NCI-H82 (cell line): ENCODE results near the gene TMEM218.
"Not testable (repeated sequence)": the region's sequence is repeated elsewhere in the genome, so short reads cannot be mapped to it uniquely, and the experiment has no call there.

ENCODE experiments used
- DNase-seq: peaks from one replicate; lab custom pipeline; 2025; lab: John Stamatoyannopoulos, UW

The TMEM218 gene

DNA sequence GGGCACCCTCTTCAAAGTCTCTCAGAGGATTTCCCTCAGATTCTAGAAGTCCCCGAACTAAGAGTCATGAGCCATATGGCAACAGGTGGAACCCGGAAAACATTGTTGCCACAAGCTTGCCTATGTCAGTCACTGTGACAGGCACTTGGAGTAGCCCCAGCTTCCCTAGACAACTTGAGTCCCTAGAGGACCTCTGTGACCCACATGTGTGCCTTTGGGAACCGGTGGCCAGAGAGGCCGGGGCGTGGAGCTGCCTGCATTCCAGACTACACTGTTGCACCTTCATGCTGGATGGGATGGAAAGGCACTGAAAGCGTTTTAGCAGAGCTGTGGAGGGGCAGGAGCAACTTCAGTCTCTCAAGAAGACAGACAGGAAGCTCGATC, 36.2 kb downstream of the TMEM218 start:
- no peak for DNase-seq

DNA sequence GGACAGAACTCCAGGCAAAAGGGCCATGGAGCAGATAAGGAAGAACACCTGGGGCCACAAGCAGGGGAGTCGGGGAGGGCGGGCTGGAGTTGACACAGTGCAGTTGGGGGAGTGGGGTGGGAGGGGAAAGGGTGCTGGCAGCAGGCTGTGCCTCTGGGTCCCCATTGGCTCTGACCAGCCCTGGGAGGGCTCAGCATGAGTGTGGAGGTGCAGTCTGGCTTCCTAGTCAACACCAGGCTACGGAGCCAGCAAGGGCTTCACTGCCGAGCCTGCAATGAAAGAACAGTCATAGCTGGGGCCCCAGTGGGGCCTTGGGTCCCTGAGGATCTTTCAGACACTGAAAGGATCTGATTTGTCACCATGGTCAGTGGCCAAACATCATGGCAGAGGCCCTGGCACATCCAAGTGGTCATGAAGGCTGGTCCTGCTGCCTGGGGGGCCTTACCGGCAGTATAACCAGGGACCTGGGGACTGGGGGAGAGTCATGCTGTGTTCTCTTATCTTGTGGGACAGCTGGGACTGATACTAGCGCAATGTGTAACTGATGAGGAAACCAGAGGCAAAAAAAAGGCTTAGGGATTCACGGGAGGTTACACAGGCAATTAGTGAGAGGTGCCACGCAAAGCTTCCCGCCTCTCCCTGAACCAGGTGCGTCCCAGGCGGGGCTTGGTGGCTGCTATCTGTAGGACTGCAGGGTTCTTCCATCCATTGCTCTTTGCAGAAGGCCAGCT, 36.8 kb downstream of the TMEM218 start:
- no peak for DNase-seq

DNA sequence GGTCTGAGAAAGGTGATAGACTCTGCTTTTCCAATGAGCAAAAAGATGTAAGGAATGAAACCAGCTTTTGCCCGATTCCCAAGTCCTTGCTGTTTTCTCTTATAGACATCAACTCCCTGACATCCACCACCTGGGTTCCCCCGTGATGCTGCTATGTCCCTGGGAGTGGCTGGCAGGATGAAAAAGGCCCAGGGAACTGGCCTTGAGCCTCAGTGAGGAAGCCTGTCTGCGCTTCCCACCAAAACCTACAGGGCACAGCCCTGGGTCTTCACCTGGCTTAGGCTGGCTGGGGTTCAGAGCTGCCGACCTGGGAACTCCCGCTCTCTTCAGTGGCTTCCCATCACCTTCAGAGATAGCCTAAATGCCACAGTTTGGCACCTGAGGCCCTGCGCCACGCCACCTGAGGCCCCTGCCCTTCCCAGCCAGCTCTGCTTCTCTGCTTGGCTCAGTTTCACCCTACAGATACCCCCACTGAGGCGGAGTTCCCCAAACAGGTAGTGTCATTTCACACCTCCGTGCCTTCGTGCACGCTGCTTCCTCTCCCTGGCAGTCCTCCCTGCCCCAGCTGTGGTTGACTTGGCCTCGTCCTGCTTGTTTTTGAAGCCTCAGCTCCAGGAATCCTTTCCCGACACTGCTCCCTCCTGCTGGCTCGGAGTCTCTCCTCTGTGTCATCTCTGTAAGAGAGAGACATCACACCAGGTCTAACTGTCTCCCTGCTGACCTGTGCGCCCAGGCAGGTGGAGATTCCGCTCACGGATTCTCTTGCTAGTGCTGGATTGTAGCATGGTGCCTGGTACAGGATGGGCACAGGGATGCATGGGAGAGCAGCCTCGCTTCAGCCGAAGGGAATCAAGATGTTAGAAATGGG, 37.6 kb downstream of the TMEM218 start:
- no peak for DNase-seq

DNA sequence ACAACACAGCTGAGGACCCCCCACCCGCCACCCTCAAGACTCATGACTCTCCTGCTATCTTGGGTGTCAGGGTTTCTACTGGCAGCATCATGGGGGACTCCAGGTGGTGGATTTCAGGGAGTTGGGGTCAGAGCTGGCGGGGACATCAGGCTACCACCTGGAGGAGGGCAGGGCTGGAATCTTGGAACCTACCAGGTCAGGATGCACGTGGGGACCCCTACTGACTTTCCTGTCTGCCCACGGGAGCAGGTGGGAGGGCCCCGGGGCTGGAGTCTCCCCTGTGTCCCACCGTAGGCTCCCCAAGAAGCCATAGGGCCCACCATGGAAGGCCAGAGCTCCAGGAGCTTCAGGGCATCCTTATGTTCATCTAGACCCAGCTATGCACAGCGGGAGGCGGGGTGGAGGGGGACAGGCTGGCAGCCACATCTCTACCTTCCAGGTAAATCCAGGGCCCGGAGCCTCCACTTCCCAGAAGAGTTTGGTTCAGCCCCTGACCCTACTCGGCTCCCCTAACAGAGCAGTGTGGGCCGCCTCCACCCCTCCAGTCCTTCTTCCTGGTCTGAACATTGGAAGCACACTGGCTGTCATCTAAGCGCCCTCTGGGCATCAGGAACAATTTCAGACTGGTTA, 38.4 kb downstream of the TMEM218 start:
- DNase-seq = no peak

DNA sequence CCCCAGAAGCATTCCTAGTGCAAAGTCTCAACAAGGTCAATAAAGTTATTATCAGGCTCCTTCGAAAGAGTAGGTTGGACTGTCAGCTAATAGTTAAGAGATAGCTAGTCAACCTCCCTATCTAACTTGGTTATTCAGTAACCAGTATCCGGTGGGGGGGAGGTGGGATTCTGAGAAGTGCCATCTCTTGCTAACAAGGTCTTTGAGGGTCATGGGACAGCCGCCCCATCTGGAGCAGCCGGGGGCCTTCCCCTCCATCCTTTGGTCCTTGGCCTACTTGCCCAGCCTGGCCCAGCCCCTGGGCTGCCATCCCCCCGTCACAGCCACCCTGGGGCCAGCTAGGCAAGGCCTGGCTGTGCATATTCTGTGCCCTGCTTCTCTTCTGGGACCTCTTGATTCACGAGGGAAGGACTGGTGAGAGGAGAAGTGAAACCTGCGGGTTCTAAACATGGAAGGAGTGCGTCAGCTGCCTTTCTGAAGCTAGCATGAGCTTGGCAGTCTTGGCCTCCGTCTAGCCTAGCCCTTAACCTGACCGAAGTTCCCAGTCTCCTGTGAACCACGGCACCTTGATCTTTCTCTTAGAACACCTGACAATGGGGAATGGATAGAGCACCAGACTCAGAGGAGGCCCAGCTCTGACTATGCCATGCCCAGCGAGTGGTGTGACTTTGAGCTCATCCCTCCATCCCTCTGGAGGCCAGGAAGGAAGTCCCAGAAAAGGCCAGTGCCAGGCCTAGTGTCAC, 39.0 kb downstream of the TMEM218 start:
- DNase-seq = no peak

DNA sequence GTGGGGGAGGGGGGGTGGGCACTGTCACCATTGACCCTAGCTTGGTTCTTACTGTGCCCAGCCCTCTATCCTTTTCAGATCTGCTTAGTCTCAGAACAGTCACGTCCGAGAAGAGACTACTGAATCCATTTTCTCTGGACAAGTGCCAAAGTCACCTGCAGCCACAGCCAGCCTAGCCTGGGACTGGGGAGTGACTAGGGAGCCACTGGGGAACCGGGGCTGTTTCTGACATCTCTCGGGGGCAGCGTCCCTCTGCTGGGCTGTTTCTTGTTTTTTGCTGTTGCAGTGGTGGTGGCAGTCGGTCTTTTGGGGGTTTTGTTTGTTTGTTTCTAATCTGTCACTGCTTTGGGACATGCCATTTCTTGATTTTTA, 39.6 kb downstream of the TMEM218 start:
- DNase-seq = no peak

DNA sequence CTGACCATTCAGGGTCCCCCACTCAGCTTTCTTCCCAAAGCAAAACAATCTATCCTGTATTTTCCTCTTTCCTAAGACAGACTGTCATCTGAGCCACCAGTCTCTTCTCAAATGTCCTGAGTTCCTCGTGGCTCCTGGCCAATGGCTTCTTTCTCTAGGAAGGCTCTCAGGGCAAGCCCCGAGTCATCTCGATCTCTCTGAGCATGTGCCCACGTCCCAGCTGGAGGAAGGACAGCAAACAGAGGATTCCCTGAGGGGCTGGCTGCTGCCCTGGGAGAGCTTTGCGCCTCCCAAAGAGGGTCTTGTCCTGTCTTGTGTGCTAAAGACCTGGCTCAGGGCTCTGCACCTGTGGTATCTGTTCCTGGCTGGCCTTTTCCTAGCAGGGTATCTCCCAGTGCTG, 40.0 kb downstream of the TMEM218 start:
- no peak for DNase-seq

DNA sequence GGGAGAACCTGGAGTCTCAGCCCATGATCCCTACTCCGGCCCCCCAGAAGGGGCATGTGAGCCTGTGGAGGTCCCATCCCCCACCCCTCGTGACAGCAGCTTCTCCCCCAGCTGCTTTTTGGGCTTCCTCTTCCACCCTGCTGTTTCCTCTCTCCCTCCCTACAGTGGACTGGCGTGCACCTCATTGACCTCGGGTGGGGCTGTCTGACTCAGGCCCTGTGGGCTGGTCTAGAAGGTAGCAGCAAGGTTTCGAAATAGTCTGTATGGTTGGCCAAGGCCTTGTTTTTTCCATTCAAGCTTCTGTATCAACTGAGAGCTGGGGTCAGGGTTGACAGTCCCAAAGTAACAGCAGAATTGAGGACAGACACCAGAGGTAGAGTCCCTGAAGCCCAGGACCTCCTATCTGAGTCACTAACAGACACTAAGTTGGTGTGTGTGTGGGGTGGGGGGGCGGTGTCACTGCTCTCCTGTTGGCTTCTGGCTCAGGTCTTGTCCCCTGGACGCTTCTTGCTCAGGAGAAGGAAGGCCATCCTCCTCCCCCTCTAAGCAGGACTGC, 40.6 kb downstream of the TMEM218 start:
- DNase-seq = no peak

DNA sequence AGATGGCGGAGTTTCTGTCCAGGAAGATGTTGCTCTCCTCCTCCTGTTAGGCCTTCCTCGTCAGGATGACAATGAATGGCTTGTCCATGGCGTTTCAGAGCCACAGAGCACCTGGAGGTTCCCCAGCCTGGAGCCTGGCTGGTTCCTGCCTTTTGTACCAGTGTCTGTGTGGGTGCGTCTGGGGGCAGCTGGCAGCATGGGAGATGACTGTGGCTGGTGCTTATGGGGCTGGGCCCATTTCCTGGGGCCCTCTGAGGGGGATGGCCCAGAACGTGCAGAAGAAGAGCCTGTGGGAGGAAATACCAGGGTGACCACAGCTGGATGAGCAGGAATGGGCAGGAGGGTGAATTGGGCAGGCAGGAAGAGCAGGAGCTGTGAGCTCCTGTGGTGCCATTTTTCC, 41.6 kb downstream of the TMEM218 start:
- DNase-seq = no peak

DNA sequence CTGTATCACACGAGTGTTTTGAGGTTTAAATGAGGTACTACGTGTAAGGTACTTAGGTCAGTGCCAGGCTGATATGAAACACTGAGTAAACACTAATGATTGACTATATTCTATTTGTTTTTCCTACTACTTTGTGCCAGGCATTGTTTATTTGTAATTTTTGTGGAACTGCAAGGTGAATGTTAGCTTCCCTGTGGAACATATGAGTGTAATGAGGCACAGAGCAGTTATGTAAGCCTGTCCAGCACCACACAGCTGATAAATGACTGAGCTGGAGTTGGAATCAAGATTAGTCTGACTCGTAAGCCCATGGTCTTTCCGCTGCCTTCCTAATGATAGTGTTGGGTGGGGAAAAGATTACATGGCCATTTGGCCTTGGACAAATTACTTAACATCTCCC, 42.4 kb downstream of the TMEM218 start:
- no peak for DNase-seq

DNA sequence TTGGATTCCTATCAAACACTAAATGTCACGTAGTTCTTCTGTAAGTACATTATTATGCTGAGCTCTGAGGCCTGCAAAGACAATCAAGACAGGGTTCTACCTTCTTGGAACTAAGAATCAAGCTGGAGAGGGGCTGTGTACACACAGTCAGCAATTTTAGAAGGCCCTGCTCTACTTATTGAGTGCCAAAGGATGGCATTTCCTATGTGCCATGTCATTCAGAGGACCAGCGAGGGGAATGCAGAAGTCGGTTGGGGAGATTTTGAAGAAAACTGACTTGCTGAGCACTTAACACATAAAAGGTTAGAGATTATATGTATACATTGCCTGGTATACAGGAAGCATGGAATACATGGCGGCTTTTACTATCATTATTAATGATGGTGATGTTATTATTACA, 43.1 kb downstream of the TMEM218 start:
- no peak for DNase-seq

DNA sequence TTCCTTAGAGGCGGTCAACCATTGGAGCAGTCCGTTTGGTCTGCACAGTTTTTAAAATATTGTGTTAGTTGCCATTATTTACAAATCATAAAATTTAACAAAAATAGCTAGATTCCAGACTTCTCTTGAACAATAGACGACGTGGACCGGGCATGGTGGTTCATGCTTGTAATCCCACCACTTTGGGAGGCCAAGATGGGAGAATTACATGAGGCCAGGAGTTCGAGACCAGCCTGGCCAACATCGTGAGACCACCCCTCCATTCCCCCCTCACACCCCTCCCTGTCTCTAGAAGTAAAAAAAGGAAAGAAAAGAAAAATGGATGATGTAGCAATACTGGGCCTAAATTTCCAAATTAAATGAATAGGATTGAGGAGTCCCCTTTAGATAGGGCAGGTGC, 47.4 kb downstream of the TMEM218 start:
- DNase-seq = no peak

DNA sequence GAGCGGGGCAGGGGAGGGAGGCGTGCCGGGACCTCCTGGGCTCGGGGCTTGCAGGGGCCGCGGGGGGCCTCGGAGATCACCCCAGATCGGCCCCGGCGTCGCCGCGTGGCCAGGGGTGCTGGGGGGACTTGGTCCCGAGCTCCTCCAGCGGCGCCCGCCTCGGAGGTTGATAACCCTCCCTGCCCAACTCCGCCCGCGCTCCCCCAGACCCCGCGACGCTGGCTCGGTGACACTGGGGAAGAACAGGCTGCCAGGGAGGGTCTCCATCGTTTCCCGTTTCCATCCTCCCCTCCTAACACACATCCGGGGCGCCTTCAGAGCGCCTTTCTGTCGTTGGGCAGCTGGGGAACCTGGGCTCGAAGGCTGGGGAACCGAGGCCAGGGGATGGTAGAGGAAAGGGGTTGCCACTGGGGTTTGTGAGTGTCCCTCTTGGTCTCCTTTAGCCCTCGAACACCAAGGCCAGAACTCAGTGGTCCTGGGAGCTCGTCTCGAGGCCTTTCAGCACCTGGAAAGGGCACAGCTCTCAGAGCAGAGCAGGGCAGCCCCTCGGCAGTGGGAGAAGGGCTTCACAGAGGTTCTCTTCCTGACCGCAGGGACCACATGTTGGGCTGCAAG, 47.9 kb downstream of the TMEM218 start:
- DNase-seq = no peak

DNA sequence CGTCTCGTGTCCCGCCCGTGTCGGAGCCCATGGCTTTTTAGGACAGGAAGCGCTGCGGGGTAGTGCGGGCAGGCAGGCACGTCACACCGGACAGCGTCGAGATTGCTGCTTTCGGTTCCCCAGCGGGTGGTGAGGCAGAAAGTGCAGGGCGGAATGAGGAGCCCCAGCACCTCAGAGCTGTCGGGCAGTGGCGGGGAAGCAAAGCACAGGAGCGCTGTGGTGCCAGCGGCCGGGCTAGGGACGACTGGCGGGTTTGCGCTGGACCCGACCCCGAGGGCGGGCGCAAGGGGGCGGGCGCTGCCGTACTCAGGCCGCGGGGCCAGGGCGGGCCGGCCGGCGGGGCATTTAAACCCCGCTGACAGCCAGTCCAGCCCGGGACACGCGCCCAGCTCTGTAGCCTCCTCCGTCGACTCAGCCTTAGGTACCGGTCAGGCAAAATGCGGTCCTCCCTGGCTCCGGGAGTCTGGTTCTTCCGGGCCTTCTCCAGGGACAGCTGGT, 48.4 kb downstream of the TMEM218 start, which contains the start of gene SLC37A2:
Gene SLC37A2 (plus strand): TSS at position 375 of the 498 bp plus-strand sequence. CDS start 63 bp downstream, at position 438.
- DNase-seq = no peak

DNA sequence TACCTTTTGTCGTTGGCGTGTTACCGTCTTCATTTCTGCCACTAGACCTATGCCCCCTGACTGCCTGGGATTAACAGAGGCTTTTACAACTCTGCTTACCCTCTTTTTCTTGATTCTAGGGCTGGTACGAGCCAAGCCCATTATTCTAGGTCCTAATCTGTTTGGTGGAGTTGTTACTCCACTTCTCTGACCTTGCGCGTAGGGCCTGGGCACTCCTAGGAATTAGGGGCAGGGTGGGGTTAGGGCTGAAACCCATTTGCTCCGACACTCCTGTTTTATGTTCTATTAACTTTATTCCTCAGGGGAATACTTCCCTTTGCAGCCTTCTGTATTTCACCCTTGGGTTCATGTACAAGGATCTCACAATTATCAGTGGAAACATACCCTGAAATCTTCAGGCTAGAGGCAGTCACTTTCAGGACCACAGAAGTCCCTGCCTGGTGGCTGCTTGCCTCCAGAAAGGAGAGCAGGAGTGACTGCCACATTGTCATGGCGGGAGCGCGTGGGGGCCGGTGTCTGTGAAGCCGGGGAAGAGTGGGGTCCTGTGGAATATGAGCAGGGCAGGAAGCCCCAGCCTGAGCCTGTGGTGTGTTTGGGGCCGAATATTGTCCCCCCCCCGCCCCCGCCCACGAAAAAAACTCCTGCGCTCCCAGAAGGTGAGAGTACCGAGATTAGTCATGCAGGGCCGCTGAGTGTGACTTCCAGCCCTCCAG, 49.1 kb downstream of the TMEM218 start:
- DNase-seq = no peak

DNA sequence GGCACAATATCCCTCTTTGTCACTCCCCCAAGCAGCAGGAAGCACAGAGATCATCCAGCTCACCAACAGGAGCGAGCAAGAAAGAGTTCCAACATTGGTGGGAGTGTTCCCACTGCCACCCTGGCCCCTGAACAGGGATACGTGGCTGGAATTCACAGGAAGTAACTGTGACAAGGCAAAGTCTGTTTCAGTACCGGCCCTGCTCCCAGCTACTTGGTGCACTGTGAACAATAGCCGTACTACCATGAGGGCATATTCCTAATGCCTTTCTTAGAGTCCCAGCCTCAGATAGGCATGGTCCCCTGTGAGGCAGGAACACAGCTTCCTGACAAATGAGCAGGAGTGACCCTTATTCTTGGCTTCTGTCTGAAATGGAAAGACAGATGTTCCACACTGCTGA, 50.1 kb downstream of the TMEM218 start:
- DNase-seq = no peak

DNA sequence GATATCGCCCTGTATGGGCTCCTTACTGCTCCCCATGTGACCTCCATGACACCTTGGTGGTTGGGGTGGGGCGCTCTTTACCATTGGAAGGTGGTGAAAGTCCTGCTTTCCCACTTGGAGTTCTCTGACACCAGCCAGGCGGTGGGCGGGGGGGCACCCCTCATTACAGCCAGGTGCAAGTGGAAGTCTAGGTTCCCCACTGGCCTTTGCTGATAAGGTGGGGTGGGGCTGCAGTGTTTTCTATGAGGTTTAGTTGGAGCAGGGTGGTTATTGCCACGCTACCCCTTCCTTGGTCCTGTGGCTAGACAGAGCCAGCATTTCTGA, 53.8 kb downstream of the TMEM218 start:
- no peak for DNase-seq

DNA sequence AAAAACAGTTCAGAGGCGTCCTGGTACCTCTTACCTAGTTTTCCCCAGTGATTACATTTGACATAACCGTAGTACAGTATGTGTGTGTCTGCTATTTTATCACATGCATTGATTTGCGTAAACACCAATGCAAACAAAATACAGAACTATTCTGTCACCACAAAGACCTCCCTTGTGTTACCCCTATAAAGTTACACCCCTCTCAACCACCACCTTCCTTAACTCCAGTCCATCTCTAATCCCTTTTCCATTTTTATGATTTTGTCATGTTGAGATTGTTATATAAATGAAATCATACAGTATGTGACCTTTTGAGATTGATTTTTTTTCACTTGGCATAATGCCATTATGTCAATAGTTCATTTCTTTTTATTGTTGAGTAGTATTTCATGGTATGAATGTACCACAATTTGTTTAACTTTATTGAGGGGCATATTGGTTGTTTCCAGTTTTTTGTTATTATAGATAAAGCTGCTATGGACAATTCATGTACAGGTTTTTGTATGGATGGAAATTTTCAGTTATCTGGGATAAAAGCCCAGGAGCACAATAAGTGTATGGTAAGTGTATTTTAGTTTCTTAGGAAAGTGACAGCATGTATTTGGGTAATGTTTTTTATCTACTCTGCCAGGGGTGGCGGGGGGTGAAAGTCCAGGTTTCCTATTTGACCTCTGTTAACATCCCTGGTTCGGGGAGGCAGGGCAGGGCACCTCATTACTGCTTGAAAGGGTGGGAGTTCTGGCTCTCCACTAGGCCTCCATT, 54.3 kb downstream of the TMEM218 start:
- DNase-seq = no peak

DNA sequence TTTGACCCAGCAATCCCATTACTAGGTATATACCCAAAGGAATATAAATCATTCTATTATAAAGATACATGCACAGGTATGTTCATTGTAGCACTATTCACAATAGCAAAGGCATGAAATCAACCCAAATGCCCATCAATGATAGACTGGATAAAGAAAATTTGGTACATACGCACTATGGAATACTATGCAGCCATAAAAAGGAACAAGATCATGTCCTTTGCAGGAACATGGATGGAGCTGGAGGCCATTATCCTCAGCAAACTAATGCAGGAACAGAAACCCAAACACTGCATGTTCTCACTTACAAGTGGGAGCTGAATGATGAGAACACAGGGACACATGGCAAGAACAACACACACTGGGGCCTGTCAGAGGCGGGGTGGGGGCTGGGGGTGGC, 55.3 kb downstream of the TMEM218 start:
- not testable (repeated sequence) for DNase-seq

DNA sequence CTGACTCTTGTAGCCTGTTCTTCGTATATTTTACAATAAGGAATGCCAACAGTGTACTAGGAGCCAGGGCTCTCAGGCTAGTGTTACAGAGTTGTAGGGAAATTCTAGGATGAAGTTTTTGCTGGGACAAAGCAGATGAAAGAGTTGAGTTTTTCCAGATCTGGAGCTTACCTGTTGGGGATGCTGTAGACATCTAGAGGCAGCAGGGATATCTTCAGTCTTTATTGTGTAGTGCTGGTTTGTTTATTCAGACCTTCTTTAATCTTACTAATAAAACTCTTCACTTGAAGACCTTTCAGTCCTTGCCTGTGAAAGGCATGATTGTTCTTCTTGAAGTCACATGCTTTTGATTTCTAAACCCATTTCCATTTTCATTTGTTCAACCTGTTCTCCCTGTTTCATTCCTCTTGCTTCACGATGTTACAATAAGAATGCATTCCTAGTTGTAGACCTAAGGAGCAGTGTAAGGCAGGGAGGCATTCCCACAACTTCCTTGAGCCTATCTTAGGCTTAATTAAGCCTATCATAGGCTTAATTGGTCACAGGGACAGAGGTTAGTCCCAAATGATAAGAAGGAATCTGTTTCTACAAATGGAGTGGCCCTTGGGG, 56.2 kb downstream of the TMEM218 start:
- DNase-seq = peak; percentile 35
